Neural cell (in vitro differentiated cells): ENCODE data around the gene CALML4. TPM values are rescaled to one million over a fixed set of nuclear protein-coding genes. Genes with fewer than 3 reads are reported as not detected.

Experiments used
- H2AFZ ChIP-seq: fragments of 200-600, 300-800 bp; sonication (generic), shearing (Covaris generic); 2 replicates; pipeline ENCODE4 v1.6.0; 2014; ENCODE audit warnings: low read depth, mild to moderate bottlenecking, antibody characterized with exemption, low read length, moderate library complexity
- H3F3A ChIP-seq: fragments of 200-600 bp; shearing (Covaris generic); 2 replicates; pipeline ENCODE4 v1.6.1; 2016; ENCODE audit warnings: mild to moderate bottlenecking, moderate library complexity, mixed read lengths, antibody characterized with exemption, low read length; ENCODE audit not compliant: insufficient read depth, poor library complexity, severe bottlenecking
- H3K27ac ChIP-seq: fragments of 200-600, 300-800 bp; sonication (generic), shearing (Covaris generic); 2 replicates; pipeline ENCODE4 v1.5.1; 2014; ENCODE audit warnings: mild to moderate bottlenecking, low read length, moderate library complexity
- H3K27me3 ChIP-seq: fragments of 300-800, 200-600 bp; sonication (generic), shearing (Covaris generic); 2 replicates; pipeline ENCODE4 v1.6.0; 2014; ENCODE audit warnings: mild to moderate bottlenecking, low read depth, low read length, moderate library complexity; ENCODE audit not compliant: insufficient read depth
- H3K36me3 ChIP-seq: fragments of 300-800, 200-600 bp; sonication (generic), shearing (Covaris generic); 2 replicates; pipeline ENCODE4 v1.5.1; 2014; ENCODE audit warnings: mild to moderate bottlenecking, antibody characterized with exemption, low read length, moderate library complexity; ENCODE audit not compliant: insufficient read depth
- H3K4me2 ChIP-seq: fragments of 300-800, 200-600 bp; sonication (generic), shearing (Covaris generic); 2 replicates; pipeline ENCODE4 v1.6.0; 2014; ENCODE audit warnings: mild to moderate bottlenecking, low read length
- H3K4me3 ChIP-seq: fragments of 300-800, 200-600 bp; sonication (generic), shearing (Covaris generic); 2 replicates; pipeline ENCODE4 v1.5.1; 2014; ENCODE audit warnings: mild to moderate bottlenecking, low read length, moderate library complexity
- H3K79me2 ChIP-seq: fragments of 200-600 bp; shearing (Covaris generic); replicated peaks from 2 replicates; pipeline ENCODE4 v1.6.0; 2014; ENCODE audit warnings: mild to moderate bottlenecking, low read length, moderate library complexity; ENCODE audit not compliant: insufficient read depth
- H3K9ac ChIP-seq: fragments of 300-800, 200-600 bp; sonication (generic), shearing (Covaris generic); 2 replicates; pipeline ENCODE4 v1.6.1; 2016; ENCODE audit warnings: mild to moderate bottlenecking, low read length, mixed read lengths
- H3K9me2 ChIP-seq: fragments of 200-600 bp; shearing (Covaris generic); 2 replicates; pipeline ENCODE4 v1.6.1; 2016; ENCODE audit warnings: mild to moderate bottlenecking, low read length, mixed read lengths; ENCODE audit not compliant: insufficient read depth
- H3K9me3 ChIP-seq: fragments of 200-600, 300-800 bp; sonication (generic), shearing (Covaris generic); 2 replicates; pipeline ENCODE4 v1.6.1; 2016; ENCODE audit warnings: mild to moderate bottlenecking, mixed run types, low read length, moderate library complexity, mixed read lengths
- H4K20me1 ChIP-seq: fragments of 200-600 bp; shearing (Covaris generic); 2 replicates; pipeline ENCODE4 v1.6.1; 2016; ENCODE audit warnings: mild to moderate bottlenecking, mixed run types; ENCODE audit not compliant: insufficient read depth
- CTCF ChIP-seq: fragments of 450-650 bp; IDR thresholded peaks from 2 replicates; pipeline ENCODE4 v1.5.1; 2014; ENCODE audit warnings: antibody characterized with exemption, mild to moderate bottlenecking, moderate library complexity; ENCODE audit not compliant: poor library complexity, severe bottlenecking
- EP300 ChIP-seq: fragments of 450-650 bp; conservative IDR thresholded peaks from 2 replicates; pipeline ENCODE4 v1.6.1; 2014; ENCODE audit warnings: antibody characterized with exemption, mild to moderate bottlenecking, moderate library complexity; ENCODE audit not compliant: poor library complexity, severe bottlenecking
- EZH2 ChIP-seq: fragments of 200-600, 300-800 bp; shearing (Covaris generic), sonication (generic); IDR thresholded peaks from 2 replicates; pipeline ENCODE4 v1.6.1; 2014; ENCODE audit warnings: antibody characterized with exemption, low read length, borderline replicate concordance, mild to moderate bottlenecking; ENCODE audit not compliant: insufficient read depth, poor library complexity, severe bottlenecking
- MXI1 ChIP-seq: fragments of 450-650 bp; conservative IDR thresholded peaks from 2 replicates; pipeline ENCODE4 v1.6.1; 2014; ENCODE audit warnings: antibody characterized with exemption, mild to moderate bottlenecking; ENCODE audit not compliant: poor library complexity, severe bottlenecking
- POLR2AphosphoS5 ChIP-seq: IDR thresholded peaks from 2 replicates; pipeline ENCODE4 v1.6.1; 2012
- RAD21 ChIP-seq: fragments of 450-650 bp; conservative IDR thresholded peaks from 2 replicates; pipeline ENCODE4 v1.6.1; 2014; ENCODE audit warnings: antibody characterized with exemption, mild to moderate bottlenecking, moderate library complexity
- REST ChIP-seq: IDR thresholded peaks from 2 replicates; pipeline ENCODE4 v1.6.1; 2012; ENCODE audit warnings: borderline replicate concordance
- SMC3 ChIP-seq: fragments of 450-650 bp; conservative IDR thresholded peaks from 2 replicates; pipeline ENCODE4 v1.6.1; 2014; ENCODE audit warnings: antibody characterized with exemption, mild to moderate bottlenecking, moderate library complexity; ENCODE audit not compliant: poor library complexity
- TAF1 ChIP-seq: IDR thresholded peaks from 2 replicates; pipeline ENCODE4 v1.6.1; 2012; ENCODE audit warnings: low read depth
- polyA plus RNA-seq: library from polyadenylated mRNA; depleted of rRNA; stranded (reverse); fragments of >200 nt; gene quantifications from 2 replicates; pipeline ENCODE4 v1.2.3, GENCODE V29; 2014

The CALML4 gene
- polyA plus RNA-seq, 1 donor from 2014 or later, result 0.43 TPM

- Histone ChIP-seq H2AFZ (no peak overlapping the region), H3F3A (no peaks in the 10 kb centered on the region), H3K79me2 (no peaks in the 10 kb centered on the region), H3K27ac (no peak overlapping the region), H3K9me2 (no peaks in the 10 kb centered on the region), H3K36me3 (peaks cover 10% of the 10 kb centered on the region), H3K27me3 (no peaks in the 10 kb centered on the region), H3K4me2 (no peak overlapping the region), H3K4me3 (no peak overlapping the region), H3K9me3 (no peaks in the 10 kb centered on the region), H4K20me1 (no peaks in the 10 kb centered on the region), H3K9ac (no peak overlapping the region)
- TF ChIP-seq REST (no peak), SMC3 (no peak), EP300 (no peak), RAD21 (no peak), EZH2 (no peak)
Observed at GRCh38 chr15:68157074-68157473, 48.1 kb downstream of the CALML4 start.

GRCh38 chr15:68154923-68155559 lies 50.1 kb downstream of the CALML4 start:
- no peak overlapping the region for H3K9ac ChIP-seq
- H3K36me3 ChIP-seq, result no peaks in the 10 kb centered on the region
- H3K79me2 ChIP-seq, result no peaks in the 10 kb centered on the region
- no peak overlapping the region for H2AFZ ChIP-seq
- no peak overlapping the region for H3K4me2 ChIP-seq
- H3K9me2 ChIP-seq, result no peaks in the 10 kb centered on the region
- H4K20me1 ChIP-seq, result no peaks in the 10 kb centered on the region
- H3K9me3 ChIP-seq, result no peaks in the 10 kb centered on the region
- no peak overlapping the region for H3K27ac ChIP-seq
- no peaks in the 10 kb centered on the region for H3F3A ChIP-seq
- no peak overlapping the region for H3K4me3 ChIP-seq
- no peak for TF ChIP-seq EP300
- TF ChIP-seq EZH2, result no peak
- no peak for TF ChIP-seq TAF1
- peak; percentile 87 for TF ChIP-seq SMC3
- no peak for TF ChIP-seq REST
- TF ChIP-seq CTCF, result peak; percentile 82
- TF ChIP-seq RAD21, result peak; percentile 82
- no peak for TF ChIP-seq POLR2AphosphoS5
- TF ChIP-seq MXI1, result no peak
- H3K27me3 ChIP-seq, result no peaks in the 10 kb centered on the region
